ENCODE results near the gene PRSS57.
"Not testable (repeated sequence)": the region's sequence is repeated elsewhere in the genome, so short reads cannot be mapped to it uniquely, and the experiment has no call there.

PRSS57 gene

GRCh38 chr19:695352-695949, at the start of gene PRSS57:
Gene PRSS57 (minus strand): TSS chr19:695452. CDS start chr19:695430, 22 bp downstream.
- DNase-seq: no peak

- DNase-seq: no peak
Measured at GRCh38 chr19:743168-743687, 48.0 kb upstream of the PRSS57 start.

- no peak for DNase-seq
Measured at GRCh38 chr19:742540-743075, 47.4 kb upstream of the PRSS57 start.

GRCh38 chr19:741506-742131, 46.4 kb upstream of the PRSS57 start:
- DNase-seq: no peak

GRCh38 chr19:740816-741505, 45.7 kb upstream of the PRSS57 start:
- not testable (repeated sequence) for DNase-seq

- no peak for DNase-seq
Measured at GRCh38 chr19:739998-740715, 44.9 kb upstream of the PRSS57 start.

GRCh38 chr19:738509-739128, 43.4 kb upstream of the PRSS57 start:
- DNase-seq: no peak

GRCh38 chr19:737591-738093, 42.4 kb upstream of the PRSS57 start:
- DNase-seq: no peak

GRCh38 chr19:736125-736524, 40.9 kb upstream of the PRSS57 start:
- no peak for DNase-seq

- DNase-seq: no peak
Measured at GRCh38 chr19:734716-735115, 39.5 kb upstream of the PRSS57 start.

GRCh38 chr19:732148-733069, 37.2 kb upstream of the PRSS57 start:
- DNase-seq: no peak

GRCh38 chr19:731000-731399, 35.7 kb upstream of the PRSS57 start:
- DNase-seq: no peak

GRCh38 chr19:729965-730668, 34.9 kb upstream of the PRSS57 start:
- no peak for DNase-seq

GRCh38 chr19:729564-729963, 34.3 kb upstream of the PRSS57 start:
- DNase-seq: not testable (repeated sequence)

- DNase-seq: no peak
Measured at GRCh38 chr19:728011-728410, 32.8 kb upstream of the PRSS57 start.

GRCh38 chr19:726993-727956, 32.0 kb upstream of the PRSS57 start:
- no peak for DNase-seq

GRCh38 chr19:725461-726089, 30.3 kb upstream of the PRSS57 start:
- no peak for DNase-seq

GRCh38 chr19:723714-724113, 28.5 kb upstream of the PRSS57 start:
- DNase-seq: no peak

GRCh38 chr19:723247-723646, 28.0 kb upstream of the PRSS57 start:
- DNase-seq: no peak

Measured in DMS 273 treated with DMSO at 0.1 percent for 48 hours (cell line).